Activated T-helper 1 cell treated with anti-CD3 and anti-CD28 coated beads, Interleukin-12 subunit alpha, Interleukin-12 subunit beta, Interleukin-2, Interleukin-4 antibody, amounts not matched to agents 30 ng/mL and 10 ng/mL and 1 ng/mL, durations not matched to agents 14 hours and 24 hours and 36 hours (primary cell): Measurements from ENCODE around the gene DCT. TPM values are rescaled to one million over a fixed set of nuclear protein-coding genes. Genes with fewer than 3 reads are reported as not detected.

Source experiments
- DNase-seq: peaks from one replicate; pipeline ENCODE4 v3.0.0; 2021; ENCODE audit warnings: low spot score
- H3K27ac Mint-ChIP-seq: one replicate; pipeline ENCODE4 v1.8.0; 2021; ENCODE audit warnings: mild to moderate bottlenecking, mixed read lengths
- H3K27me3 Mint-ChIP-seq: one replicate; pipeline ENCODE4 v1.8.0; 2022; ENCODE audit warnings: mild to moderate bottlenecking, moderate library complexity, mixed read lengths; ENCODE audit not compliant: insufficient read depth
- H3K36me3 Mint-ChIP-seq: one replicate; pipeline ENCODE4 v1.8.0; 2021; ENCODE audit warnings: low read depth, mixed read lengths
- H3K4me1 Mint-ChIP-seq: one replicate; pipeline ENCODE4 v1.8.0; 2021; ENCODE audit warnings: low read depth, mixed read lengths
- H3K4me3 Mint-ChIP-seq: one replicate; pipeline ENCODE4 v1.8.0; 2021; ENCODE audit warnings: mild to moderate bottlenecking, moderate library complexity, mixed read lengths
- H3K9me3 Mint-ChIP-seq: one replicate; pipeline ENCODE4 v1.8.0; 2021; ENCODE audit warnings: mixed read lengths
- intact Hi-C: fragments of 100-400 bp; cut with micrococcal nuclease; formaldehyde crosslinking; loops from one replicate; pipeline ENCODE4 v1.15.1; 2024
- total RNA-seq: library from RNA; stranded (reverse); gene quantifications from 2 replicates; pipeline ENCODE4 v1.2.3, GENCODE V29; 2022

DCT gene
- total RNA-seq, 1 donor from 2014 or later: not detected

DNA sequence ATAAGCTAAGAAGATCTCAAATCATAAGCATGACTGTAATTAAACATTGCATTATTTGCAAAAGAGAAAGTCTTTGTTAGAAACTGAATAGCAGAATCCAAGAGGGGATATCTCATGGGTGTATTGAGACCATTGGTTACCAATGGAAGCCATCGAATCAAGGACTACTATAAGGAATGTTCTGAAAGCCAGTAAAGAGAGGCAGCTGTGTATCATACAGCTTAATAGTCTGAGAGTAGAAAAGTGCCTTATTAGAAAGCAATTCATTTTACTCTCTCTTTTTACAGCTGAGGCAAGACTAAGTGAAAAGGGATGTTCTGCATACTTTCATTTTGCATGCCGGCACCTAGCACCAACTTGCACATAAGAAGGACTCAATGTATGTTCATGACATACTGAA is 7.6 kb upstream of the DCT start:
- Mint-ChIP-seq H3K36me3 (no peaks in the 10 kb centered on the region), H3K9me3 (no peaks in the 10 kb centered on the region), H3K4me1 (no peaks in the 10 kb centered on the region), H3K27me3 (no peaks in the 10 kb centered on the region), H3K27ac (no peak overlapping the region), H3K4me3 (no peak overlapping the region)
- intact Hi-C loops: no loop called here
- DNase-seq: no peak

DNA sequence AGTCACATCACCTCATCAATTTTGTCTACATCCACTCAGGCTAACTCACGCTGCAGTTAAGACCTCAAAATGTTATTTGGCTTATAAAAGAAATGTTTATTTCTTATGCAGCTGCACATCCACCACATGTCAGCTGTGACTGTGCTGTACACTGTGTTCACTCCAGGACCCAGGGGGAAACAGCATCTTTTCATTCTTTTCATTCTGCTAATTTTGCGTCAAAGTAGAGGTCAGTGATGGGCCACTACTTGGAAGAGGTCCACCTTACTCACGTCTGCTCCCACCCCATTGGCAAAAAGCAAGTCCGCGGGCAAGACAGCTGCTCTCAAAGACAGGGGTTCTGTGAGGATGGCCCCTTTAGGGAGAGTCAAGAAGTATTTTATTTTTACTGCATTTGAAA is 4.5 kb upstream of the DCT start:
- Mint-ChIP-seq H3K27me3 (peaks cover 2% of the 10 kb centered on the region), H3K36me3 (no peaks in the 10 kb centered on the region), H3K4me1 (no peaks in the 10 kb centered on the region), H3K4me3 (no peak overlapping the region), H3K27ac (no peak overlapping the region), H3K9me3 (no peaks in the 10 kb centered on the region)
- intact Hi-C loops: no loop called here
- no peak for DNase-seq

DNA sequence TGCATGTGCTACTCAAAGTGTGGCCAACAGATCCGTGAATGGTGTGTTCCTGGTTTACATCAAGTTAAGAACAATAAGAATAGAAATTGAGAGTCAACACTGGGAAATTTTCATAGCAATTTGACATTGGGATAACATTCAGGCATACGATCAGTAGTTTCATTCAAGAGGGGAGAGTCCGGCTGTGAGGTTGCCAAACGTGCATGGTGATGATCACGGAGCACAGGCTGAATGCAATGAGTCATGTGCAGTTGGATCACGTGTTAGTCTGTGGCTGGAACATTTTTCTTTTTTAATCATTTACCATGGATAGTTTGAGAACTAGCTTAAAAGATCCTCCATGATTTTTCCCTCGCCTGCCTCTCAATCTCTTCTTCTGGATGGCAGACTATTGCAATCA is 2.5 kb upstream of the DCT start:
- DNase-seq: no peak
- Mint-ChIP-seq H3K9me3 (no peaks in the 10 kb centered on the region), H3K27ac (no peak overlapping the region), H3K36me3 (no peaks in the 10 kb centered on the region), H3K4me3 (no peak overlapping the region), H3K27me3 (peaks cover 2% of the 10 kb centered on the region), H3K4me1 (no peaks in the 10 kb centered on the region)
- intact Hi-C loops: no loop called here

DNA sequence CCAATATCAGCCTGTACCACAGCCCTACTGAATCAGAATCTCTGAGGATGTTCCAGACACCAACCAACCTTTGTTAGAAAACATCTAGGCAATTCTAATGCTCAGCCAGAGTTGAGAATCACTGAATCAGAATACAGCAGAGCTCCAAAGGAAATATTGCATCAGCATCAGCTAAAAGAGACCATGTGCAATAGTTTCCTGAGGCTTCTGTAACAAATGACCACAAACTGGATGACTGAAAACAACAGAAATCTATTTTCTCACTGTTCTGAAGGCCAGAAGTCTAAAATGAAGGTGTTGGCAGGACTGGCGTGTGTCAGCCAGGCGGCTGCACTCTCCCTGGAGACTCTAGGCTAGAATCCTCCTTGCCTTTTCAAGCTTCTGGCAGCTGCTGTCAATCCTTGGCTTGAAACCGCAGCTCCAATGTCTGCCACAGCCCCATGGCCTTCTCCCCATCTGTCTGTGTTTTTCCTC is 1.2 kb upstream of the DCT start:
- Mint-ChIP-seq H3K4me3 (no peak overlapping the region), H3K36me3 (no peaks in the 10 kb centered on the region), H3K4me1 (no peaks in the 10 kb centered on the region), H3K27ac (no peak overlapping the region), H3K9me3 (no peaks in the 10 kb centered on the region), H3K27me3 (peaks cover 2% of the 10 kb centered on the region)
- intact Hi-C loops: no loop called here
- DNase-seq: no peak

DNA sequence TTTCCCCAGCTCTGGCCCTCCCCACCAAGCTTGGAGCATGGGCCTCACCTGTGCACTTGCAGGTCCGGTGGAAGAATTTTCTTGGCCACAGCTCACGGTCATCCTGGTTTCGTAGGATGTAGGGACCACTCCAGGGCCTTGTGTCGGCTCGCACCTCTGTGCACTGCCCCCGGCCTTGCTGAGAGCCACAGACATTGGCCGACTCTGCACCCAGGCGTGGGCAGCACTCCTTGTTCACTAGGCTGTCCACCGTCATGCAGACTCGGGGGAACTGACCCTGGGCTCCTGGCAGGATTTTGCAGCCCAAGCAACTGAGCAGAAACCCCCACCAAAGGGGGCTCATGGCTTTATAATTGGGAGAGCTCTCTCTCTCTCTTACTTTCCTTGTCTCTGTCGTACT is 569 bp downstream of the DCT start:
- Mint-ChIP-seq H3K36me3 (no peaks in the 10 kb centered on the region), H3K4me1 (no peaks in the 10 kb centered on the region), H3K27me3 (peaks cover 2% of the 10 kb centered on the region), H3K9me3 (no peaks in the 10 kb centered on the region), H3K4me3 (no peak overlapping the region), H3K27ac (no peak overlapping the region)
- intact Hi-C loops: no loop called here
- no peak for DNase-seq

DNA sequence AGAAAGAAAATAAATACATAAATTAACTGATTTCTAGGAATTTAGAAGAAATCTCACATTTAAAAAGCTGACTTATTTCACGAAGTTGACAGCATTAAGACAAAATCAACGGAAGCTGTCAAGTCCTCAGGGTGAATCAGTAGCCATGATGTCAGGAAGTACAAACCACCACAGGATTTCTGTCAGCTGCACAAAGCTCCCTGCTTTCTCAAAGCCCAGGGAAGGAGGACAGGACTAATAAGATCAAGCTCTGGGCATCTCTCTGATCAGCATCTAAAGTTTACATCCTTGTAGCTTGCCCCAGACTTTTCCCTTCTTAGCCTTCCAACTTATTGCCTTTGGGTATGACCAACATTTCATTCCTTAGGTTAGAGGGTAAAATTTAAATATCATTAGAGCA is 9.4 kb downstream of the DCT start:
- no peaks in the 10 kb centered on the region for H3K36me3 Mint-ChIP-seq
- no peaks in the 10 kb centered on the region for H3K9me3 Mint-ChIP-seq
- H3K27ac Mint-ChIP-seq: no peak overlapping the region
- no peaks in the 10 kb centered on the region for H3K4me1 Mint-ChIP-seq
- intact Hi-C loops: no loop called here
- no peak for DNase-seq
- H3K27me3 Mint-ChIP-seq: peaks cover 3% of the 10 kb centered on the region
- H3K4me3 Mint-ChIP-seq: no peak overlapping the region

DNA sequence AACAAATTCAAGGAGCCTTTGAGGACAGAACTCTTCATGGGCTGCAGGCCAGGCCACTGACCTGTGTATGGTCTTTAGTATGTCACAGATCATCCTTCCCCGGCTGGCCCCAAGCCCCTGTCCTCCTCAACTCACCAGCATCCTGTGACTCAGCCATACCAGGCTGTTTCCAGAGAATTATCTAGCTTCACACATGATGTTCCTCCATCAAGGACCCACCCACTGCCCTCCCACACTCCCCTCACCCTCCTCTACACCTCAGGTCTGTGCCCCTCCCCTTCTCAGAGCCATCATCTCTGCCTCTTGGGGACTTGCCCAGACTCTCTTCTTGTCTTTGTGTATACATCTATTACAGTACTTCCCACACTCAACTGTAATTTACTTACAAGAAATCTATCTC is 14.7 kb downstream of the DCT start:
- Mint-ChIP-seq H3K4me1 (no peaks in the 10 kb centered on the region), H3K36me3 (no peaks in the 10 kb centered on the region), H3K9me3 (no peaks in the 10 kb centered on the region), H3K27me3 (no peaks in the 10 kb centered on the region), H3K4me3 (no peak overlapping the region), H3K27ac (no peak overlapping the region)
- DNase-seq: no peak
- intact Hi-C loops: no loop called here

DNA sequence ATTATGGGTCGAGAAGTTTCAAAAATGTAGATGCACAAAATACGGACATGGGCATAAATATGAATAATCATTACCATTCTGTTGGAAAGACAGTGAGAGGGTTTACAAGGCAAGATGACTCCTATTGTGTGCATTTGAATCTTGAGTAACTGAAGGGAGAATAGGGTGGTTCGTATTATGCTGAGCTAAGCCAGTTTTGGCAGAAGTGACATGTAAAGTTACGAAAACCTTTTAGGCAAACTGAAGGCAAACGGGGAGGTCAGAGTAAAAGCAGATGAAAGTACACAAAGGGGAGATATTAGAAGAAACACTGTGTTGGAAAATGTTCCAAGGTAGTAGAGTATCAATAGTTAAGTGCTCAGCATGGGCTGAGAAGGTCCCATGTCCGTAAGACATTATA is 16.8 kb downstream of the DCT start:
- intact Hi-C loops: no loop called here
- H3K27ac Mint-ChIP-seq: no peak overlapping the region
- H3K27me3 Mint-ChIP-seq: no peaks in the 10 kb centered on the region
- no peaks in the 10 kb centered on the region for H3K9me3 Mint-ChIP-seq
- H3K4me3 Mint-ChIP-seq: no peak overlapping the region
- DNase-seq: no peak
- no peaks in the 10 kb centered on the region for H3K36me3 Mint-ChIP-seq
- no peaks in the 10 kb centered on the region for H3K4me1 Mint-ChIP-seq

DNA sequence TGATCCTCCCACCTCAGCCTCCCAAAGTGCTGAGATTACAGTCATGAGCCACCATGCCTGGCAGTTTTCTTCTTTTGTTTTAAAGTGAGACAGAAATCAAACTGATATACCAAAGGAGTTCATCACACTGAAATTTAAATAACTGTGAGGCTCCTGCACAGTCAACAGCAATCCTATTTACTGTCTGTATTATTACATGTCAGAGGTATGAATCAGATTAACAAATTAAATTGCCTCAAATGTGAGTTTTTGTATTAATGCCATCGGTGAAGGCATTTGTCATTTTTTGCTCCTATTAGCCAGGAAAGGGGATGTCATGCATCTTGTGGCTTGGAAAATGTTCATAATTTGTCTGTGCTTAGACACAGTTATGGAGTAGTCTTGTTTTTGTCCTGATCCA is 20.4 kb downstream of the DCT start:
- no peaks in the 10 kb centered on the region for H3K9me3 Mint-ChIP-seq
- intact Hi-C loops: no loop called here
- H3K36me3 Mint-ChIP-seq: no peaks in the 10 kb centered on the region

DNA sequence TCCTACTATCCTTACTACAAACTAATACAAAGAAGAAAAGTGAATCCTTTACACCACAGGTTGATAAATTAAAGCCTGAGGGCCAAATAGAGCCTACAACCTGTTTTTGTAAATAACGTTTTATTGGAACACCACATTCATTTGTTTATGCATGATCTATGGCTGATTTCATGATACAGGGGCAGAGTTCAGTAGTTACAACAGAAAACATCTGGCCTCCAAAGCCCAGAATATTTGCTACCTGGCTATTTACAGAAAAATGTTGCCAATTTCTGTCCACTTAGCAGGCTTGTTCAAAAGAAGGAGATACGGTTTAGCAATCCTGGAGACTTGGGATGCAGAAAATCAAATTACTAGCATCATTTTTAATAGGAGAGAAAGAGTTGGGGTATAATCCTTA is 24.1 kb downstream of the DCT start:
- intact Hi-C loops: loop anchor here (1.0 kb wide), 1 partner anchor 36 kb away; no protein-coding TSS in a partner anchor
- no peaks in the 10 kb centered on the region for H3K36me3 Mint-ChIP-seq
- no peaks in the 10 kb centered on the region for H3K4me1 Mint-ChIP-seq

More for the DNA sequence above, 20.4 kb downstream of the DCT start:
- H3K27ac Mint-ChIP-seq: no peak overlapping the region
- no peak overlapping the region for H3K4me3 Mint-ChIP-seq
- no peaks in the 10 kb centered on the region for H3K4me1 Mint-ChIP-seq
- no peak for DNase-seq
- H3K27me3 Mint-ChIP-seq: no peaks in the 10 kb centered on the region

DNA sequence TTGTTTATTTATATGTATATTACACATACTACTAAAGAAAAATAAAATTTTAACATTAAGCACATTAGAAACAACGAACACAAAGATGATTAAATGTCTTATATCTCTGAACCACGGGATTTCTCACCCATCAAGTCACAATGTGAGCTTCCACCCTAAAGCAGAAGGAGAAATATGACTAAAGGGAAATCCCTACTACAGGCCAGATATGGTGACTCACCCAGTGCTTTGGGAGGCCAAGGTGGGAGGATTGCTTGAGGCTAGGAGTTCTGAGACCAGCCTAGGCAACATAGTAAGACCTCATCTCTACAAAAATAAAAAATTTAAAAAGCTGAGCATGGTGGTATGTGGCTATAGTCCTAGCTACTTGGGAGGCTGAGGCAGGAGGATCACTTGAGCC is 24.6 kb downstream of the DCT start:
- H3K4me1 Mint-ChIP-seq: no peaks in the 10 kb centered on the region
- no peak overlapping the region for H3K4me3 Mint-ChIP-seq
- no peak overlapping the region for H3K27ac Mint-ChIP-seq
- DNase-seq: no peak
- H3K27me3 Mint-ChIP-seq: peaks cover 1% of the 10 kb centered on the region
- H3K36me3 Mint-ChIP-seq: no peaks in the 10 kb centered on the region
- intact Hi-C loops: loop anchor here (1.0 kb wide), 1 partner anchor 36 kb away; no protein-coding TSS in a partner anchor
- H3K9me3 Mint-ChIP-seq: no peaks in the 10 kb centered on the region

More for the DNA sequence above, 24.1 kb downstream of the DCT start:
- Mint-ChIP-seq H3K27ac (no peak overlapping the region), H3K9me3 (no peaks in the 10 kb centered on the region), H3K27me3 (peaks cover 1% of the 10 kb centered on the region), H3K4me3 (no peak overlapping the region)
- no peak for DNase-seq

DNA sequence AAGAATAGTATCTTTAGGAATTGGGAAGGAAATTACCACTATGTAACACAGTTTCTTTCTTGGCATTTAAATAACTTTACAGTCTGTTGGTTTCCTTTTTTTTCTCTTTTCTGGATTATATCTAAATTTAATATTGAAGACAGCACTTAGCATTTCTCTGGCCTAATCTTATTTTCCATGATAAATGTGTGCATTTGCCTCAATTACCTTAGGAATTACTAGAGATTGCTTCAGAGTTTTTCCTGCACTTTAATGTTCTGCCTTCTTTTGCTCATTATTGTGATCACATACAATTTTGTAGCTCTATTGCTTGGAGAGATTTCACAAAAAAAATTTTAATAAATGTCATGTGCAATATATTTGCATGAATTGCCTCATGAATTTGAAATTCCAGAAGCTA is 25.1 kb downstream of the DCT start:
- no peaks in the 10 kb centered on the region for H3K9me3 Mint-ChIP-seq

DNA sequence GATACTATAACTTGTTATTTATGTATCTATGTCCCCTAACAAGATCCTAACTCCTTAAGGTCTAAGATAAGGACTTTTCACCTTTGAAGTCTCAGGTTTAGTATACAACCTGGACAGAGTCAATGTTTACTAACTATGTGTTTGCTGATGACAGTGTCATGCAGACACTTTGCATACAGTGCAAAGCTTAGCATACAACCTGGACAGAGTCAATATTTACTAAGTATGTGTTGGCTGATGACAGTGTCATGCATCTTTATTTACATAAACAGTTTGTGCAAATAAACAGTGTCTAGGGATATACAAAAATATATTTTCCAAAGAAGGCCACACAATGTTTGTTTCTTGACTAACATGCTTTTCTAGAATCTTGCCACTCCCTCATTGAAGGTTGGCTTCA is 34.7 kb downstream of the DCT start:
- Mint-ChIP-seq H3K4me3 (no peak overlapping the region), H3K4me1 (no peaks in the 10 kb centered on the region), H3K9me3 (no peaks in the 10 kb centered on the region), H3K27me3 (peaks cover 5% of the 10 kb centered on the region), H3K27ac (no peak overlapping the region), H3K36me3 (no peaks in the 10 kb centered on the region)
- DNase-seq: no peak
- intact Hi-C loops: no loop called here

More for the DNA sequence above, 25.1 kb downstream of the DCT start:
- no peak for DNase-seq
- peaks cover 1% of the 10 kb centered on the region for H3K27me3 Mint-ChIP-seq
- H3K4me3 Mint-ChIP-seq: no peak overlapping the region
- no peaks in the 10 kb centered on the region for H3K36me3 Mint-ChIP-seq
- no peaks in the 10 kb centered on the region for H3K4me1 Mint-ChIP-seq
- intact Hi-C loops: no loop called here
- no peak overlapping the region for H3K27ac Mint-ChIP-seq

DNA sequence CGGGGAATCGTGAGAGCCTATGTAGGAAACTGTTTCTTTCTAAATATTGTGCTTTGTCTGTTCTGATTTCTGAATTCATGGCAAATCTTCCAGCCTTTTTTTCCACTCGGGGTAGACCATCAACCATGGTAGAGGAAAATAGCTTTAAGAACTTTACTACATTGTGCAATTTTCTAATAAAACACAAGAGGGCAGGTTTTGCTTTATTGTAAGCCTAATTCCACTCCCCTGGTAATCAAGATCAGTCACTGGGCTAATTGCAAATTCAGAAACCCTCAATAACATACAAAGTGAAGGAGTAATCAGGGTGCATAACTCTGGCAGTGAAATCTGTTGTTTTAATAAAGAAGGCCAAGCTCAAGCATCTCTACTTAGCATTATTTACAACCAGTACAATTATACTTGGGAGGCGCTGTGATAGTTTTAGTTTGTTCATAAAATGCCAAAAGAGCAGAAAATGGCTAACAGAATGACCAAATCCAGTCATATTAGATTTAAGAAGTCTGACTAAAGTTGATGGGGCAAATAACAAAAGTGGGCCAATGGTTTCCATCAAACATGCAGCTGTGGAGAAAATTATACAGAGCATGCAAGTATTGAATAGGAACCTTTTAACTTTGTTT is 43.8 kb downstream of the DCT start:
- Mint-ChIP-seq H3K9me3 (no peaks in the 10 kb centered on the region), H3K27me3 (peaks cover 5% of the 10 kb centered on the region), H3K4me3 (no peak overlapping the region), H3K4me1 (peaks cover 15% of the 10 kb centered on the region), H3K27ac (no peak overlapping the region), H3K36me3 (no peaks in the 10 kb centered on the region)
- DNase-seq: no peak
- intact Hi-C loops: loop anchor here (1.0 to 2.0 kb wide), 3 partner anchors 114 to 969 kb away; no protein-coding TSS in a partner anchor
